GM23338 (cell line): ENCODE measurements around the gene RGP1. TPM values are rescaled to one million over a fixed set of nuclear protein-coding genes. Genes with fewer than 3 reads are reported as not detected.

Experiments used
- ATAC-seq: fragments of 200-7000 bp; cut with Tn5 transposase; 3 replicates; pipeline ENCODE4 v1.9.1; 2020
- DNase-seq: peaks from one replicate; pipeline ENCODE4 v3.0.0-alpha.2; 2015; ENCODE audit warnings: low spot score
- H2AFZ ChIP-seq: fragments of 200-600 bp; sonication (generic); 2 replicates; pipeline ENCODE4 v1.8.0; 2016; ENCODE audit warnings: antibody characterized with exemption, mild to moderate bottlenecking, moderate library complexity
- H3F3A ChIP-seq: fragments of 200-600 bp; sonication (generic); replicated peaks from 2 replicates; pipeline ENCODE4 v1.8.0; 2017; ENCODE audit warnings: antibody characterized with exemption, mixed run types, low read depth
- H3K27ac ChIP-seq: fragments of 200-600 bp; sonication (generic); 2 replicates; pipeline ENCODE4 v1.6.1; 2016; ENCODE audit warnings: low read depth
- H3K27me3 ChIP-seq: fragments of 200-600 bp; sonication (generic); 2 replicates; pipeline ENCODE4 v1.8.0; 2016; ENCODE audit warnings: mild to moderate bottlenecking, mixed run types, moderate library complexity; ENCODE audit not compliant: insufficient read depth
- H3K36me3 ChIP-seq: fragments of 200-600 bp; sonication (generic); 2 replicates; pipeline ENCODE4 v1.8.0; 2016; ENCODE audit warnings: mild to moderate bottlenecking; ENCODE audit not compliant: insufficient read depth
- H3K4me1 ChIP-seq: fragments of 200-600 bp; sonication (generic); 2 replicates; pipeline ENCODE4 v1.8.0; 2016; ENCODE audit warnings: mild to moderate bottlenecking, moderate library complexity; ENCODE audit not compliant: insufficient read depth
- H3K4me2 ChIP-seq: fragments of 200-600 bp; sonication (generic); 2 replicates; pipeline ENCODE4 v1.7.1; 2017; ENCODE audit warnings: mixed run types
- H3K4me3 ChIP-seq: fragments of 200-600 bp; sonication (generic); 2 replicates; pipeline ENCODE4 v1.6.1; 2016; ENCODE audit warnings: mixed run types
- H3K79me2 ChIP-seq: fragments of 200-600 bp; sonication (generic); replicated peaks from 2 replicates; pipeline ENCODE4 v1.8.0; 2017; ENCODE audit warnings: mild to moderate bottlenecking; ENCODE audit not compliant: insufficient read depth
- H3K9me2 ChIP-seq: fragments of 200-600 bp; sonication (generic); 2 replicates; pipeline ENCODE4 v1.8.0; 2017; ENCODE audit not compliant: insufficient read depth
- H4K20me1 ChIP-seq: fragments of 200-600 bp; sonication (generic); replicated peaks from 2 replicates; pipeline ENCODE4 v1.8.0; 2017; ENCODE audit warnings: mild to moderate bottlenecking; ENCODE audit not compliant: insufficient read depth
- H3K27ac Mint-ChIP-seq: 2 replicates; pipeline ENCODE4 v1.8.0; 2020; ENCODE audit warnings: inconsistent platforms, mild to moderate bottlenecking, moderate library complexity, mixed read lengths
- H3K27me3 Mint-ChIP-seq: 3 replicates; pipeline ENCODE4 v1.8.0; 2022; ENCODE audit warnings: low read depth, mild to moderate bottlenecking, moderate library complexity, mixed read lengths, inconsistent platforms; ENCODE audit not compliant: insufficient read depth, poor library complexity
- H3K36me3 Mint-ChIP-seq: 3 replicates; pipeline ENCODE4 v1.8.0; 2021; ENCODE audit warnings: low read depth, mild to moderate bottlenecking, inconsistent platforms, moderate library complexity, mixed read lengths
- H3K4me1 Mint-ChIP-seq: 3 replicates; pipeline ENCODE4 v1.8.0; 2020; ENCODE audit warnings: mild to moderate bottlenecking, inconsistent platforms, mixed read lengths
- H3K4me3 Mint-ChIP-seq: 3 replicates; pipeline ENCODE4 v1.8.0; 2021; ENCODE audit warnings: moderate library complexity, mild to moderate bottlenecking, inconsistent platforms, mixed read lengths
- H3K9me3 Mint-ChIP-seq: 3 replicates; pipeline ENCODE4 v1.8.0; 2020; ENCODE audit warnings: moderate library complexity, mild to moderate bottlenecking, inconsistent platforms, mixed read lengths
- CREB1 ChIP-seq: fragments of 250-450 bp; sonication (Bioruptor Pico); IDR thresholded peaks from 2 replicates; pipeline ENCODE4 v1.5.0; 2020; ENCODE audit warnings: low read depth, mild to moderate bottlenecking, moderate library complexity
- EZH2 ChIP-seq: fragments of 200-600 bp; sonication (generic); IDR thresholded peaks from one replicate; pipeline ENCODE4 v1.8.0; 2017; ENCODE audit warnings: antibody characterized with exemption, mild to moderate bottlenecking, low read depth; ENCODE audit not compliant: unreplicated experiment
- EZH2phosphoT487 ChIP-seq: fragments of 200-600 bp; sonication (generic); IDR thresholded peaks from one replicate; pipeline ENCODE4 v1.8.1; 2018; ENCODE audit warnings: antibody characterized with exemption; ENCODE audit not compliant: unreplicated experiment
- JUNB ChIP-seq: IDR thresholded peaks from one replicate; pipeline ENCODE4 v1.6.1; 2016; ENCODE audit warnings: antibody characterized with exemption; ENCODE audit not compliant: unreplicated experiment
- NANOG ChIP-seq: IDR thresholded peaks from 2 replicates; pipeline ENCODE4 v1.6.1; 2016; ENCODE audit warnings: antibody characterized with exemption, borderline replicate concordance
- POLR2AphosphoS5 ChIP-seq: IDR thresholded peaks from 2 replicates; pipeline ENCODE4 v1.6.1; 2016; ENCODE audit warnings: antibody characterized with exemption, low read depth
- STAT1 ChIP-seq: IDR thresholded peaks from one replicate; pipeline ENCODE4 v1.6.1; 2016; ENCODE audit warnings: antibody characterized with exemption; ENCODE audit not compliant: unreplicated experiment
- ZNF114 ChIP-seq: fragments of 250-450 bp; sonication (Bioruptor Pico); IDR thresholded peaks from 2 replicates; pipeline ENCODE4 v1.5.0; 2020; ENCODE audit warnings: mild to moderate bottlenecking, moderate library complexity
- ZNF331 ChIP-seq: fragments of 250-450 bp; sonication (Bioruptor Pico); IDR thresholded peaks from 2 replicates; pipeline ENCODE4 v1.5.0; 2020; ENCODE audit warnings: low read depth, mild to moderate bottlenecking, moderate library complexity
- polyA plus RNA-seq: library from polyadenylated mRNA; unstranded; fragments of >200 nt; fragmentation: Nextera tagmentation; extraction: Ambion mirVana; gene quantifications from 2 replicates; pipeline ENCODE4 v1.2.1, GENCODE V29; 2016
- total RNA-seq: library from RNA; depleted of rRNA; stranded (reverse); fragments of >200 nt; shearing (Covaris generic); gene quantifications from 2 replicates; pipeline ENCODE4 v1.2.3, GENCODE V29; 2014
- TF ChIP-seq, protein P1 (sequence below): IDR thresholded peaks from 2 replicates; pipeline ENCODE4 v1.6.1; 2016; ENCODE audit warnings: antibody characterized with exemption
- TF ChIP-seq, protein P2 (sequence below): fragments of 250-450 bp; sonication (Bioruptor Pico); IDR thresholded peaks from 2 replicates; pipeline ENCODE4 v1.5.0; 2020; ENCODE audit warnings: mild to moderate bottlenecking, moderate library complexity
- TF ChIP-seq, protein P3 (sequence below), 2 experiments: fragments of 200-600 bp in 1 of 2; sonication (generic) in 1 of 2; conservative IDR thresholded peaks; 2 replicates each; pipeline versions ENCODE4 v1.5.1 to v1.6.1; 2016 to 2017; ENCODE audit warnings: antibody characterized with exemption in 2 of 2, low read depth in 2 of 2, mild to moderate bottlenecking in 2 of 2, moderate library complexity in 1 of 2
- TF ChIP-seq, protein P4 (sequence below): IDR thresholded peaks from one replicate; pipeline ENCODE4 v1.6.1; 2018; ENCODE audit warnings: antibody characterized with exemption; ENCODE audit not compliant: unreplicated experiment

Gene RGP1
- total and polyA plus RNA-seq, 2 experiments from 2014 or later = 2.8 to 16.0 TPM

DNA sequence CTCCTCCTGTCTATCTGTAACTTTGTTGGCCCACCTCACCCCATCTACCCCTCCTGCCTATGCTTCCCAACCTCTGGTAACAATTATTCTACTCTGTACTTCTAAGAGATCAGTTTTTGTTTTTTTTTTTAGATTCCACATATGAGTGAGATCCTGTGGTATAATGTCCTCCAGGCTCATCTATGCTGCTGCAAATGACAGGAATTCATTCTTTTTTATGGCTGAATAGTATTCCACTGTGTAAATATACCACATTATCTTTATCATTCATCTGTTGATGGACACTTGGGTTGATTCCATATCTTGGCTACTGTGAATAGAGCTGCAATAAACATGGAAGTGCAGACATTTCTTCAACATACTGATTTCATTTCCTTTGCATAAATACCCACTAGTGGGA, 34.3 kb downstream of the RGP1 start:
- Mint-ChIP-seq H3K9me3 (no peaks in the 10 kb centered on the region; the same call in 2 of the 3 replicates), H3K27ac (no peak overlapping the region), H3K4me3 (no peak overlapping the region), H3K27me3 (no peaks in the 10 kb centered on the region), H3K4me1 (no peaks in the 10 kb centered on the region), H3K36me3 (peaks cover 26% of the 10 kb centered on the region)
- Histone ChIP-seq H3K9me2 (no peaks in the 10 kb centered on the region), H2AFZ (no peak overlapping the region), H3K27me3 (no peaks in the 10 kb centered on the region), H3F3A (no peaks in the 10 kb centered on the region), H3K27ac (no peak overlapping the region), H3K36me3 (0 out of 2 replicates have a peak, but pooled peaks cover 3% of the 10 kb centered on the region), H3K4me3 (no peak overlapping the region), H4K20me1 (0 out of 2 replicates have a peak, but pooled peaks cover 3% of the 10 kb centered on the region), H3K4me1 (no peaks in the 10 kb centered on the region), H3K79me2 (no peaks in the 10 kb centered on the region), H3K4me2 (no peak overlapping the region)
- ATAC-seq (no peak), DNase-seq (no peak)
- TF ChIP-seq EZH2phosphoT487 (no peak), STAT1 (no peak), JUNB (no peak), EZH2 (no peak), ZNF331 (no peak), POLR2AphosphoS5 (no peak), NANOG (no peak), ZNF114 (no peak), CREB1 (no peak)
- TF ChIP-seq, protein P1, sequence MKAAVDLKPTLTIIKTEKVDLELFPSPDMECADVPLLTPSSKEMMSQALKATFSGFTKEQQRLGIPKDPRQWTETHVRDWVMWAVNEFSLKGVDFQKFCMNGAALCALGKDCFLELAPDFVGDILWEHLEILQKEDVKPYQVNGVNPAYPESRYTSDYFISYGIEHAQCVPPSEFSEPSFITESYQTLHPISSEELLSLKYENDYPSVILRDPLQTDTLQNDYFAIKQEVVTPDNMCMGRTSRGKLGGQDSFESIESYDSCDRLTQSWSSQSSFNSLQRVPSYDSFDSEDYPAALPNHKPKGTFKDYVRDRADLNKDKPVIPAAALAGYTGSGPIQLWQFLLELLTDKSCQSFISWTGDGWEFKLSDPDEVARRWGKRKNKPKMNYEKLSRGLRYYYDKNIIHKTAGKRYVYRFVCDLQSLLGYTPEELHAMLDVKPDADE = no peak
- TF ChIP-seq, protein P2, sequence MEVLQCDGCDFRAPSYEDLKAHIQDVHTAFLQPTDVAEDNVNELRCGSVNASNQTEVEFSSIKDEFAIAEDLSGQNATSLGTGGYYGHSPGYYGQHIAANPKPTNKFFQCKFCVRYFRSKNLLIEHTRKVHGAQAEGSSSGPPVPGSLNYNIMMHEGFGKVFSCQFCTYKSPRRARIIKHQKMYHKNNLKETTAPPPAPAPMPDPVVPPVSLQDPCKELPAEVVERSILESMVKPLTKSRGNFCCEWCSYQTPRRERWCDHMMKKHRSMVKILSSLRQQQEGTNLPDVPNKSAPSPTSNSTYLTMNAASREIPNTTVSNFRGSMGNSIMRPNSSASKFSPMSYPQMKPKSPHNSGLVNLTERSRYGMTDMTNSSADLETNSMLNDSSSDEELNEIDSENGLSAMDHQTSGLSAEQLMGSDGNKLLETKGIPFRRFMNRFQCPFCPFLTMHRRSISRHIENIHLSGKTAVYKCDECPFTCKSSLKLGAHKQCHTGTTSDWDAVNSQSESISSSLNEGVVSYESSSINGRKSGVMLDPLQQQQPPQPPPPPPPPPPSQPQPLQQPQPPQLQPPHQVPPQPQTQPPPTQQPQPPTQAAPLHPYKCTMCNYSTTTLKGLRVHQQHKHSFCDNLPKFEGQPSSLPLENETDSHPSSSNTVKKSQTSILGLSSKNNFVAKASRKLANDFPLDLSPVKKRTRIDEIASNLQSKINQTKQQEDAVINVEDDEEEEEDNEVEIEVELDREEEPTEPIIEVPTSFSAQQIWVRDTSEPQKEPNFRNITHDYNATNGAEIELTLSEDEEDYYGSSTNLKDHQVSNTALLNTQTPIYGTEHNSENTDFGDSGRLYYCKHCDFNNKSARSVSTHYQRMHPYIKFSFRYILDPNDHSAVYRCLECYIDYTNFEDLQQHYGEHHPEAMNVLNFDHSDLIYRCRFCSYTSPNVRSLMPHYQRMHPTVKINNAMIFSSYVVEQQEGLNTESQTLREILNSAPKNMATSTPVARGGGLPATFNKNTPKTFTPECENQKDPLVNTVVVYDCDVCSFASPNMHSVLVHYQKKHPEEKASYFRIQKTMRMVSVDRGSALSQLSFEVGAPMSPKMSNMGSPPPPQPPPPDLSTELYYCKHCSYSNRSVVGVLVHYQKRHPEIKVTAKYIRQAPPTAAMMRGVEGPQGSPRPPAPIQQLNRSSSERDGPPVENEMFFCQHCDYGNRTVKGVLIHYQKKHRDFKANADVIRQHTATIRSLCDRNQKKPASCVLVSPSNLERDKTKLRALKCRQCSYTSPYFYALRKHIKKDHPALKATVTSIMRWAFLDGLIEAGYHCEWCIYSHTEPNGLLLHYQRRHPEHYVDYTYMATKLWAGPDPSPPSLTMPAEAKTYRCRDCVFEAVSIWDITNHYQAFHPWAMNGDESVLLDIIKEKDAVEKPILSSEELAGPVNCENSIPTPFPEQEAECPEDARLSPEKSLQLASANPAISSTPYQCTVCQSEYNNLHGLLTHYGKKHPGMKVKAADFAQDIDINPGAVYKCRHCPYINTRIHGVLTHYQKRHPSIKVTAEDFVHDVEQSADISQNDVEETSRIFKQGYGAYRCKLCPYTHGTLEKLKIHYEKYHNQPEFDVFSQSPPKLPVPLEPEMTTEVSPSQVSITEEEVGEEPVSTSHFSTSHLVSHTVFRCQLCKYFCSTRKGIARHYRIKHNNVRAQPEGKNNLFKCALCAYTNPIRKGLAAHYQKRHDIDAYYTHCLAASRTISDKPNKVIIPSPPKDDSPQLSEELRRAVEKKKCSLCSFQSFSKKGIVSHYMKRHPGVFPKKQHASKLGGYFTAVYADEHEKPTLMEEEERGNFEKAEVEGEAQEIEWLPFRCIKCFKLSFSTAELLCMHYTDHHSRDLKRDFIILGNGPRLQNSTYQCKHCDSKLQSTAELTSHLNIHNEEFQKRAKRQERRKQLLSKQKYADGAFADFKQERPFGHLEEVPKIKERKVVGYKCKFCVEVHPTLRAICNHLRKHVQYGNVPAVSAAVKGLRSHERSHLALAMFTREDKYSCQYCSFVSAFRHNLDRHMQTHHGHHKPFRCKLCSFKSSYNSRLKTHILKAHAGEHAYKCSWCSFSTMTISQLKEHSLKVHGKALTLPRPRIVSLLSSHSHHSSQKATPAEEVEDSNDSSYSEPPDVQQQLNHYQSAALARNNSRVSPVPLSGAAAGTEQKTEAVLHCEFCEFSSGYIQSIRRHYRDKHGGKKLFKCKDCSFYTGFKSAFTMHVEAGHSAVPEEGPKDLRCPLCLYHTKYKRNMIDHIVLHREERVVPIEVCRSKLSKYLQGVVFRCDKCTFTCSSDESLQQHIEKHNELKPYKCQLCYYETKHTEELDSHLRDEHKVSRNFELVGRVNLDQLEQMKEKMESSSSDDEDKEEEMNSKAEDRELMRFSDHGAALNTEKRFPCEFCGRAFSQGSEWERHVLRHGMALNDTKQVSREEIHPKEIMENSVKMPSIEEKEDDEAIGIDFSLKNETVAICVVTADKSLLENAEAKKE (CRISPR knock-in tag) = no peak
- TF ChIP-seq, protein P3, sequence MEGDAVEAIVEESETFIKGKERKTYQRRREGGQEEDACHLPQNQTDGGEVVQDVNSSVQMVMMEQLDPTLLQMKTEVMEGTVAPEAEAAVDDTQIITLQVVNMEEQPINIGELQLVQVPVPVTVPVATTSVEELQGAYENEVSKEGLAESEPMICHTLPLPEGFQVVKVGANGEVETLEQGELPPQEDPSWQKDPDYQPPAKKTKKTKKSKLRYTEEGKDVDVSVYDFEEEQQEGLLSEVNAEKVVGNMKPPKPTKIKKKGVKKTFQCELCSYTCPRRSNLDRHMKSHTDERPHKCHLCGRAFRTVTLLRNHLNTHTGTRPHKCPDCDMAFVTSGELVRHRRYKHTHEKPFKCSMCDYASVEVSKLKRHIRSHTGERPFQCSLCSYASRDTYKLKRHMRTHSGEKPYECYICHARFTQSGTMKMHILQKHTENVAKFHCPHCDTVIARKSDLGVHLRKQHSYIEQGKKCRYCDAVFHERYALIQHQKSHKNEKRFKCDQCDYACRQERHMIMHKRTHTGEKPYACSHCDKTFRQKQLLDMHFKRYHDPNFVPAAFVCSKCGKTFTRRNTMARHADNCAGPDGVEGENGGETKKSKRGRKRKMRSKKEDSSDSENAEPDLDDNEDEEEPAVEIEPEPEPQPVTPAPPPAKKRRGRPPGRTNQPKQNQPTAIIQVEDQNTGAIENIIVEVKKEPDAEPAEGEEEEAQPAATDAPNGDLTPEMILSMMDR (conservative IDR thresholded peaks at IDR 0.05; ENCODE audit: low read depth in 2 of 2) = no peak
- TF ChIP-seq, protein P4, sequence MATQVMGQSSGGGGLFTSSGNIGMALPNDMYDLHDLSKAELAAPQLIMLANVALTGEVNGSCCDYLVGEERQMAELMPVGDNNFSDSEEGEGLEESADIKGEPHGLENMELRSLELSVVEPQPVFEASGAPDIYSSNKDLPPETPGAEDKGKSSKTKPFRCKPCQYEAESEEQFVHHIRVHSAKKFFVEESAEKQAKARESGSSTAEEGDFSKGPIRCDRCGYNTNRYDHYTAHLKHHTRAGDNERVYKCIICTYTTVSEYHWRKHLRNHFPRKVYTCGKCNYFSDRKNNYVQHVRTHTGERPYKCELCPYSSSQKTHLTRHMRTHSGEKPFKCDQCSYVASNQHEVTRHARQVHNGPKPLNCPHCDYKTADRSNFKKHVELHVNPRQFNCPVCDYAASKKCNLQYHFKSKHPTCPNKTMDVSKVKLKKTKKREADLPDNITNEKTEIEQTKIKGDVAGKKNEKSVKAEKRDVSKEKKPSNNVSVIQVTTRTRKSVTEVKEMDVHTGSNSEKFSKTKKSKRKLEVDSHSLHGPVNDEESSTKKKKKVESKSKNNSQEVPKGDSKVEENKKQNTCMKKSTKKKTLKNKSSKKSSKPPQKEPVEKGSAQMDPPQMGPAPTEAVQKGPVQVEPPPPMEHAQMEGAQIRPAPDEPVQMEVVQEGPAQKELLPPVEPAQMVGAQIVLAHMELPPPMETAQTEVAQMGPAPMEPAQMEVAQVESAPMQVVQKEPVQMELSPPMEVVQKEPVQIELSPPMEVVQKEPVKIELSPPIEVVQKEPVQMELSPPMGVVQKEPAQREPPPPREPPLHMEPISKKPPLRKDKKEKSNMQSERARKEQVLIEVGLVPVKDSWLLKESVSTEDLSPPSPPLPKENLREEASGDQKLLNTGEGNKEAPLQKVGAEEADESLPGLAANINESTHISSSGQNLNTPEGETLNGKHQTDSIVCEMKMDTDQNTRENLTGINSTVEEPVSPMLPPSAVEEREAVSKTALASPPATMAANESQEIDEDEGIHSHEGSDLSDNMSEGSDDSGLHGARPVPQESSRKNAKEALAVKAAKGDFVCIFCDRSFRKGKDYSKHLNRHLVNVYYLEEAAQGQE = no peak
